HG03457 (cell line): ENCODE measurements around the gene OLFM4.

Experiments
- ATAC-seq: cut with Tn5 transposase; IDR thresholded peaks from one replicate; pipeline ENCODE4 v1.9.1; 2021; ENCODE audit warnings: moderate number of reproducible peaks; ENCODE audit not compliant: unreplicated experiment

Gene OLFM4

DNA sequence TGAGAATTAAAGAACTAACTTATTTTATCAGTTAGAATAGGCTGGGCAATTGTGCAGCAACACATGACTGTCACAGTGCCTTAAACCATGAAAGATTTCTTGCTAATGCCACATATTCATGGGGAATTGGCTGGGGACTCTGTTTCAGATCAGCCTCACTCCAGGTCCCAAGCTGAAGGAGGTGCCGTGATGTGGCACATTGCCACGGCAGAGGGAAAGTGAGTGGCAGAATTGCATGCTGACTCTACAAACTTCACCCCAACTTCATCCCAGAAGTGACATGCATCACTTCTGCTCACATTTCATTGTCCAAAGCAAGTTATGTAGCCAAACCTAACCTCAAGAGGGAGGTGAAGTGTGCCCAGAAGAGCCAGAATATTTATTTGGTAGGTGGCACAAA is 37.8 kb downstream of the OLFM4 start:
- no peak for ATAC-seq

DNA sequence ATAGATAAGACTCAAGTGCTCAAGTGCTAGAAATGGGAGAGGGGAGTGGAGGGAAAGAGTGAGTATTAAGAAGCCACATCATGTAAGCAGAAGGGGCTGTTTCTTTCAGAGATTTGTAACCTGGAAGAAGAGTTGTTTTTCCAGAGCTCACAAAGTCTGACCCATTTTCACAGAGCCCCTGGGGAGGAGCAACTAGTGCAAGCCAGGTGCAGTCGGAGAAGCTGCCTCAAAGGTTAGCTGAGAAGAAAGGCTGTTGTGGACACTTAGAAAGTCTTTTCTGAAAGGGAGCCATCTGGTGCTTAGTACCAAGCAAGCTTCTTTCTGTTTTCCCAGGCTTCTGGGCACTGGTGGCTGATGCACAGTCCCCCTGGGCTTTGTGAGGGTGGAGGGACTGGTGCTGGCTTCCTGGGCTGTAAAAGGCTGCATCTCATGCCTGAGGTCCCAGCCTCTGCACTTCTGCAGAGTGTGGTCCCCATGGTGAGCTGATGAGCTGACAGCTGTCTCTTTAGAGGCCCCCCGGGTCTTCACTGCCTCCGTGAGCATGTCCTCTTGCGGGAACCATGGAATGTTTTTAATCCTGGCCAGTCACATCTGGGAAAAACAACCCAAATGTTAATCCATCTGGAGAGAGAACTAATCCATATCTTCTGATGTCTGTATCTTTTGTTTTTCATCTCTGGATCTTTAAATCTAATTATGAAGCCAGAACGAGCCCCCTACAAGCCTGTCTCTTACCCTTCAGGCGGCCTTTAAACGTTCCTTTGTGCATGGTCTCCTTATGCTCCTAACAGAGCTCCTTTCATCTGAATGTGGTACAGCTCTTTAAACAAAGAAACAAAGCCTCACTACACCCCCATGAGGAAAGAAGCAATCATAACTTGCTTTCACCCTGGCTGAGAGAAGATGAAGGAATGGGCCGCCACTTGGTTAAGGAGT is 40.2 kb downstream of the OLFM4 start:
- ATAC-seq, result no peak

DNA sequence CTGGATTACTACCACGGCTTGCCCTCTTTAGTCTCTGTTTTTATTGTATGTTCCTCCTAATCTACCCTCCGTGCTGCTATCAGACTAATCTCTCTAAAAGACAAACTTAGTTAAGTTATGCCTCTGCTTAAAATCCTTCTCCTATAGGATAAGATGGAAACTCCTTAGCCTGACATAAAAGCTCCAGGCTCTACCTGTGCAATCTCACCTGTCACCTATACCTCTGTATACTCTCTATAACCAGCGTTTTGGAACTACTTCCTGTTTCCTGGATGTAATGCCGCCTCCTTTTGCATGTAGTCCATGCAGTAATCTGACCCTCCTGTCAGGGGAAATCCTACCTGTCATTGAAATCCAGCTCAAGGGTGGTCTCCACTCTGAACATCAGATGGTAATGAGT is 41.2 kb downstream of the OLFM4 start:
- no peak for ATAC-seq

DNA sequence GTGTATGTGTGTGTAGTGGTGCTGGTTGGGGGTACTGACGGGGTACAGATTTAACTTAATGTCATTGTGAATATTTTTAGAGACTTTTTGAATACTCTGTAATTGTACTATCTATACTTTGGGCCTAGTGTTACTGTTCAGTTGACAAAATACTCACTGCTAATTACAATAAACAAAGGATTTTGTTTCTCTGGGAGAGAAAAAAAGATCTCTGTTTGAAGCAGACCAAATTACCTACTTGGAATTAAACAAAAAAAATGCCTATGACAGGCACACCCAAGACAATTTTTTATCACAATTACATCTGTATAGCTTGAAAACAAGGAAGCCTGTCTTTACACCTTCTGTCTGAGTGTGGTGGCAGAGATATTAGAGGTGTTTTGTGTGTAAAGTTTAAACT is 45.1 kb downstream of the OLFM4 start:
- ATAC-seq, result no peak

DNA sequence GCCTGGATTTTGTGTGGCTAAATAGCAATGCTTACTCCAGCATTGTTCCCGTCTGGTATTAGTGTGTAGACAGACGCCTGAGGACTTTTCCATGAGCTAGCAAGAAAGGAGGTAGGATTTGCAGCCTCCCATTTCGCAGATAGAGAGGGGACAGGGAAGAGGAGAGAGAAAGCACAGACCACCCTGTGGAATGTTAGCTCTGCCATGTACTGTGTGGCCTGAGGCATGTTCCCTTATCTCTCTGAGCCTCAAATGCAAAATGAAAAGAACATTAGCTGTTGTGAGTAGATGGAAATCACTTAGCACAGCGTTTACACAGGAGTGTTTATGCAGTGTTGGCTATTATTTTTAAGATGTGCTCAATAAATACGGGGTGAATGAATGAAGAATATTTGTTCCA is 45.5 kb downstream of the OLFM4 start:
- no peak for ATAC-seq

DNA sequence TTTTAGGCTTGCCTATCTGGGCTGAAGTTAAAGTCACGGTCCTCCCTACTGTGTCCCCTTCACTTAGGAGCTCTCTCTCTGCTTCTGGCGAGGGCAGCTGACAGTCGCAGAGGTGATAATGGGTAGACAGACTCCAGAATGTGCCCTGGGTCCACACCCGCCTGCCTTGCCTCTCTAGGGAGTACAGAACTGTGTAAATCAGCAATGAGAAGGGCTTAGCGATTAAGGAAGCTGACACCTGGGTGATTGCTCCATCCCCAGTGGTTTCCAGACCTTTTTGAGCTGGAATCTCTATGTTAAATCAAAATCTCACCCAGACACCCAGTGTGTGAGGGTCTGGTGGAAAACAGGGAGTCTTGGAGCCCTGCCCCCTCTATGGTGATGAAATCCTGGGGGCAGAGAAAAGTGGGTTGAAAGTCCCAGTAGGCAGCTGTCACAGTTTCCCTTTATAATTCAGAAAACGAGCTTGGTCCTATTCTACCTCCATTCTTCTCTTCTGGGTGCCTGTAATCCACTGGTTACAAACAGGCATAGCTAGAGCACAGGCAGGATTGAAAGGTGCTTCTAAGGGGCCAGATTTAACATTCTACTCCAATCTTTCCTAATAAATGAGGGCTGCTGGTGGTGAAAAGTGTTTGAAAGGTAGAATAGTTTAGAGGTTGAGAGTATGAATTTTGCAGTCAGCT is 46.9 kb downstream of the OLFM4 start:
- no peak for ATAC-seq

DNA sequence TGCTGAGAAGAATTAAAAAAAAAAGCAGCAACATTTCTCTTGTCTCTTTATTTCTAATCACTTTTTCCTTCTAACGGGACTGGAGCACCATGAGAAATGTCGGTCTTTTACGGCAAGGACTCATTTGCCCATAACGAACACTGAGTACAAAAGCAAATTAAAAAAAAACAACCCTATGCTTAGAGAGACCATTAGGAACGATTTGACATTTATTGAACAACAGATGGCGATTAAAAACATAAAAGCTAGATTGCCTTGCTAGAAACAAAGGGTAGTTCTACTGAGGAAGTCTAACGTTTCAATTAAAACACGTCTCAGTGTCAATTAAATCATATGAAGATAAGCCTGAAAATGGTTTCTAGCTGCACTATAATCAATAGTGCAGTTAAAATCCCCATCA is 51.1 kb downstream of the OLFM4 start:
- no peak for ATAC-seq

DNA sequence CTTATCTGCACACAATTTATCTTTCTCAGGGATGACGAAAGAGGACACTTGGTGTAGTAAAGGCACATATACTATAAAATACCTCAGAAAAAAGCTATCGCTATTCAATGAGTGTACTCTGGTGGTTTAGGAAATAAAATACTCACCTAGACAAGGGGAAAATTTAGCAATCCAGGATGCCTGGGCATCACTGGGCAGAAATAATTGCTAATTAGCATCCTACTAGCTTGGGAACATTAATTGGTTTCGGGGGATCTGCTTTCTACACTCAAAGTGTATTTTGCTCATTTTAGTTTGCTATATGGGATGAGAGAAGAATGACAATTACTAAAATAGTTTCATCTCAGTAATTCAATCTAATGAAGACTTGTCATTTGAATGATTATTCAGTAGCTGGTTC is 60.3 kb downstream of the OLFM4 start:
- ATAC-seq, result no peak

DNA sequence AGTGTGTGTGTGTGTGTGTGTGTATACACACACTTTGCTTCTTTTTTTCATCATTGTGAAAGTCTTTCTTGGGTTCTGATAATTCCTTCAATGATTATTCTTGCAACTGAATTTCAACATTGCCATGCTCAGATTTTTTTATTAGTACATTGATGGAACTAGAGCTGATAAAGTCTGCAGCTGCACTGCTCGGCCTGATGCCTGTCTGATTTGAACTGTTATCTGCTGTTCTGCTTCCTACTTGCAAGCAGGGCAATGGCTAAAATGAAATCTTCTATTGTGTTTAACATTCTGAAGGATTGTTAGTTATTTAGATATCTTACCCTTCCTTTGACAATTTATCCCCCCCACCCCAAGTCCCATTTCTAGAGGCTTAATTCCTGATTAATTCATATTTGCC is 61.3 kb downstream of the OLFM4 start:
- ATAC-seq, result no peak

DNA sequence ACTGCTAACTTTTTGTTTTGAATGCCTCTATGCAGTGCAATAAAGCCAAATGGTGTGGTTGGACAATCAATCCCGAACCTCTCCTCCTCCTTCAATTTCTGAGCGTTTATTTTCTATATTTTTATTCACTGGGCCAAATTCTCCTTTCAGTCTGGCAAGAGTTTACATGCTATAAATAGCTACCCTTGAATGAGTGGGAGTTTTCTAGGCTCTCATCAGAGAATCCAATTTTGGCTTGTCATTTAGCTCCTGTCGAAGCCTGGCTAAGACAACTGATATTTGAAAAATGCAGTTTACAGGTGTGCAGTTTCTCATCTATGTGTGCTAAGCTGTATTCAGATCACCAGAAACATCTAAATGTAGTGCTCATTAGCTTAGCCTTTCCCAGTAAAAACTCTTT is 61.8 kb downstream of the OLFM4 start:
- no peak for ATAC-seq

DNA sequence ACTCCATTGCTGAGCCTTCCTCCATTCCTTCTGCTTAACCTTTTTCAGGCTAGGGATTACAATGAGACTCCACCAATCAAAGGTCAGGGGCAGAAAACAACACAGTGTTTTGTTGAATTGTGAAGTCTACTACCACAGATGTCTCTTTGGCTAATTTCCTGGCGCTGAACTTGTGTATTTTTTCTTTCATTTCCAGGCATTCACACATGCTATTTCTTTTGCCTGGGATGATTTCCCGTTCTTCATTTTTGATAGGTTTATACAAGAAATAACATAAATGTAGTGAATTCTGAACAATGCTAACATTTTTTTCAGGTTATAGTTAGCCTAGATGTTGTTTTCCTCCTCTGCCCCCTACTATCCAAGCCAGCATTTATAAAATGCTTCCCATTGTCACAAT is 64.3 kb downstream of the OLFM4 start:
- no peak for ATAC-seq

DNA sequence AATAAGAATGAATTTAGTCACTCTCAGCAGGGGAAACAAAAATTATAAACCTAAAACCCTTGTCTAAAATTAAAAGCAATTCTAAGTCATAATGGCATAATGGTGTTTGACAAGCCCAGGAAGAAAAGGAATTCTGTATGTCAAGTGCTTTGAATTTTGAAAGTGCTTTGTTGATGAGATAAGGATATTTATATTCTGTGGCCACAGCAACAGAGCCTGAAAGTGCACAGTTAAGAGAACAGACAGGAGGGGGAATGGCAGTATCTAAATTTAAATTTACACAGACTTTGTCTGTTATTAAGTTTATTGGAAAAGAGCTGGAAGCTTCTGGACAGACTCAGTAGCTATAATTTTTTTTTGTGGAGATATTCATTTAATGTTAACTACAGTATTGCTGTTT is 69.8 kb downstream of the OLFM4 start:
- no peak for ATAC-seq

DNA sequence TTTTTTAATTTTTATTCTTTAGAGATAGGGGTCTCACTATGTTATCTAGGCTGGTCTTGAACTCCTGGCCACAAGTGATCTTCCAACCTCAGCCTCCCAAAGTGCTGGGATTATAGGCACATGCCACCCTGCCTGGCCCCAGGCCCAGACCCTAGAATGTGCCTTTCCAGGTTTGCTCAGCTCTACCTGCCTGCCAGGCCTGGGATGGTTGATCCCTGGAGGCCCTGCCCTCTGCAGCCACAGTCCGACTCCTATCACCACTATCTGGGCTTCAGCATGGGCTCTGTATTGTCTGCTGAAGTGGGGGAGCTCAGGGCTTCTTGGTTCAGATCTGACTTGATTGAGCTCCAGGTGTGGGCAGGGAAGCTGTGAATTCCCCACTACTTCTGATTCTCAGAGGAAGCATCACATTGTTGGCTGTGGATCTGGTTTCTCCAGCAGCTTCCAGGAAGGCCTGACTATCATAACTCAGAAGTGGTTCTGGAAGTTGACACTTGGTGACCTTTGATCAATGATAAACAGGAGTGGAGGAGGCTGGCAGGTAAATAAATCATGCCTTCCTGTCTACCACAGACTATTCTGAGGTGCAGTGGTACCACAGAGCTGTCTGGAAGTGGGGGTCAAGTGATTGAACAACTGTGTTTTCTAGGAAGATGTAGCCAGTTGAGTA is 71.9 kb downstream of the OLFM4 start:
- ATAC-seq, result no peak
